ENCODE data around the gene GLRX3. TPM values are rescaled to one million over a fixed set of nuclear protein-coding genes. Genes with fewer than 3 reads are reported as not detected.

The GLRX3 gene
- total RNA-seq, 1 experiment from 2014 or later = 98.1 TPM

- POLR2A ChIA-PET (ENCODE audit: unreplicated experiment) = no interaction called here
- no peaks in the 10 kb centered on the region for H3K27me3 ChIP-seq (ENCODE audit: low read length)
- intact Hi-C loops (cut with micrococcal nuclease) = loop anchor here (1.0 to 5.0 kb wide), 2 partner anchors 157 to 1098 kb away; no protein-coding TSS in a partner anchor
- no peak overlapping the region for H3K9ac ChIP-seq (ENCODE audit: low read length)
- peak overlapping the region; percentile 26; the same call in 1 of the 2 replicates for H3K4me2 ChIP-seq (ENCODE audit: low read length)
- no peaks in the 10 kb centered on the region for H3K9me3 ChIP-seq (ENCODE audit: low read length)
- TF ChIP-seq EZH2 (IDR thresholded peaks at IDR 0.05; ENCODE audit: low read length, unreplicated experiment) (no peak), CTCF (conservative IDR thresholded peaks at IDR 0.05; ENCODE audit: low read depth, low read length) (no peak), EZH2phosphoT487 (IDR thresholded peaks at IDR 0.05; ENCODE audit: borderline replicate concordance, low read length) (no peak)
- DNase-seq (no peak), ATAC-seq (no peak)
- CTCF ChIA-PET = no interaction called here
- no TSS peak for BruUV-seq (replicated peaks)
- H4K20me1 ChIP-seq (ENCODE audit: low read length) = no peaks in the 10 kb centered on the region
- no peak overlapping the region for H3K27ac ChIP-seq (ENCODE audit: low read length)
- H3K36me3 ChIP-seq (ENCODE audit: low read depth, low read length) = no peaks in the 10 kb centered on the region
- no peak overlapping the region for H2AFZ ChIP-seq (ENCODE audit: low read length)
- no peaks in the 10 kb centered on the region for H3F3A ChIP-seq (ENCODE audit: low read length, unreplicated experiment)
- no peak overlapping the region for H3K4me3 ChIP-seq (ENCODE audit: low read length)
- no peaks in the 10 kb centered on the region for H3K79me2 ChIP-seq (ENCODE audit: low read length)
- H3K4me1 ChIP-seq (ENCODE audit: insufficient read depth, low read length) = no peaks in the 10 kb centered on the region
- no peaks in the 10 kb centered on the region for H3K9me2 ChIP-seq (replicated peaks; ENCODE audit: low read length)
These were observed 7.3 kb upstream of the GLRX3 start for GRCh38 chr10:130128922-130129321.

GRCh38 chr10:130135676-130136225 is 440 bp upstream of the GLRX3 start:
- ATAC-seq (peak; percentile 2; the same call in 1 of the 2 replicates), DNase-seq (no peak)
- Histone ChIP-seq H4K20me1 (ENCODE audit: low read length) (peaks cover 25% of the 10 kb centered on the region), H3K4me3 (ENCODE audit: low read length) (peak overlapping the region; percentile 89), H3K9me3 (ENCODE audit: low read length) (no peaks in the 10 kb centered on the region), H3K27me3 (ENCODE audit: low read length) (no peaks in the 10 kb centered on the region), H3K27ac (ENCODE audit: low read length) (no peak overlapping the region), H3K79me2 (ENCODE audit: low read length) (peaks cover 44% of the 10 kb centered on the region), H3K4me1 (ENCODE audit: insufficient read depth, low read length) (peaks cover 14% of the 10 kb centered on the region), H3K36me3 (ENCODE audit: low read depth, low read length) (no peaks in the 10 kb centered on the region), H3K9ac (ENCODE audit: low read length) (peak overlapping the region; percentile 89), H3K9me2 (replicated peaks; ENCODE audit: low read length) (no peaks in the 10 kb centered on the region), H3F3A (ENCODE audit: low read length, unreplicated experiment) (no peaks in the 10 kb centered on the region), H3K4me2 (ENCODE audit: low read length) (peak overlapping the region; percentile 99), H2AFZ (ENCODE audit: low read length) (peak overlapping the region; percentile 78)
- intact Hi-C loops (cut with micrococcal nuclease) = loop anchor here (1.0 kb wide), 1 partner anchor 24 kb away; no protein-coding TSS in a partner anchor
- CTCF ChIA-PET = interaction anchor here (1.0 to 1.1 kb wide), 2 partner anchors 25 to 26 kb away, joined by 5 to 7 read pairs; partner anchors contain the start of gene C10orf143
- BruUV-seq (replicated peaks) = TSS peak; percentile 71
- TF ChIP-seq EZH2phosphoT487 (IDR thresholded peaks at IDR 0.05; ENCODE audit: borderline replicate concordance, low read length) (no peak), CTCF (conservative IDR thresholded peaks at IDR 0.05; ENCODE audit: low read depth, low read length) (no peak), EZH2 (IDR thresholded peaks at IDR 0.05; ENCODE audit: low read length, unreplicated experiment) (no peak)
- POLR2A ChIA-PET (ENCODE audit: unreplicated experiment) = interaction anchor here (1.0 to 1.1 kb wide), 2 partner anchors 25 to 26 kb away, joined by 5 to 9 read pairs; no protein-coding TSS in a partner anchor

- Histone ChIP-seq H3K27ac (ENCODE audit: low read length) (peak overlapping the region; percentile 86), H2AFZ (ENCODE audit: low read length) (no peak overlapping the region), H3K27me3 (ENCODE audit: low read length) (no peaks in the 10 kb centered on the region), H3K4me2 (ENCODE audit: low read length) (peak overlapping the region; percentile 99), H4K20me1 (ENCODE audit: low read length) (peaks cover 36% of the 10 kb centered on the region), H3K4me1 (ENCODE audit: insufficient read depth, low read length) (peaks cover 14% of the 10 kb centered on the region), H3F3A (ENCODE audit: low read length, unreplicated experiment) (no peaks in the 10 kb centered on the region), H3K9ac (ENCODE audit: low read length) (peak overlapping the region; percentile 89), H3K4me3 (ENCODE audit: low read length) (peak overlapping the region; percentile 89), H3K79me2 (ENCODE audit: low read length) (peaks cover 57% of the 10 kb centered on the region), H3K36me3 (ENCODE audit: low read depth, low read length) (no peaks in the 10 kb centered on the region), H3K9me2 (replicated peaks; ENCODE audit: low read length) (no peaks in the 10 kb centered on the region), H3K9me3 (ENCODE audit: low read length) (no peaks in the 10 kb centered on the region)
- BruUV-seq (replicated peaks) = TSS peak; percentile 55
- ChIA-PET CTCF (no interaction called here), POLR2A (ENCODE audit: unreplicated experiment) (interaction anchor here (0.5 kb wide), 1 partner anchor 26 kb away, joined by 4 read pairs; no protein-coding TSS in a partner anchor)
- DNase-seq (peak; percentile 17), ATAC-seq (peak; percentile 12)
- intact Hi-C loops (cut with micrococcal nuclease) = no loop called here
- TF ChIP-seq EZH2phosphoT487 (IDR thresholded peaks at IDR 0.05; ENCODE audit: borderline replicate concordance, low read length) (no peak), CTCF (conservative IDR thresholded peaks at IDR 0.05; ENCODE audit: low read depth, low read length) (no peak), EZH2 (IDR thresholded peaks at IDR 0.05; ENCODE audit: low read length, unreplicated experiment) (no peak)
These were observed 878 bp downstream of the GLRX3 start for GRCh38 chr10:130137090-130137448.

Data from PC-3 (cell line).